Mucosa of stomach (tissue), 1 donor: Measurements from ENCODE around the gene FHL2.

Experiments
- H3K27me3 ChIP-seq: one replicate; pipeline ENCODE4 v1.7.0; 2013; ENCODE audit warnings: mild to moderate bottlenecking, low read length; ENCODE audit not compliant: control insufficient read depth, insufficient read depth
- H3K36me3 ChIP-seq: one replicate; pipeline ENCODE4 v1.7.0; 2013; ENCODE audit warnings: low read length; ENCODE audit not compliant: control insufficient read depth, insufficient read depth
- H3K4me1 ChIP-seq: one replicate; pipeline ENCODE4 v1.7.0; 2013; ENCODE audit warnings: mild to moderate bottlenecking, low read length; ENCODE audit not compliant: control insufficient read depth, insufficient read depth
- H3K4me3 ChIP-seq: one replicate; pipeline ENCODE4 v1.7.0; 2013; ENCODE audit warnings: low read length
- H3K9ac ChIP-seq: one replicate; pipeline ENCODE4 v1.7.0; 2013; ENCODE audit warnings: mild to moderate bottlenecking, low read length, moderate library complexity
- H3K9me3 ChIP-seq: one replicate; pipeline ENCODE4 v1.7.0; 2013; ENCODE audit warnings: mild to moderate bottlenecking, low read length, moderate library complexity; ENCODE audit not compliant: control insufficient read depth
- donor health status: Pancreatic carcinoma.

Gene FHL2

GRCh38 chr2:105369777-105370690 lies 28.8 kb downstream of the FHL2 start:
- Histone ChIP-seq H3K4me3 (no peak overlapping the region), H3K4me1 (peaks cover 57% of the 10 kb centered on the region), H3K9ac (no peak overlapping the region), H3K27me3 (no peaks in the 10 kb centered on the region), H3K36me3 (peaks cover 25% of the 10 kb centered on the region), H3K9me3 (no peaks in the 10 kb centered on the region)

DNA sequence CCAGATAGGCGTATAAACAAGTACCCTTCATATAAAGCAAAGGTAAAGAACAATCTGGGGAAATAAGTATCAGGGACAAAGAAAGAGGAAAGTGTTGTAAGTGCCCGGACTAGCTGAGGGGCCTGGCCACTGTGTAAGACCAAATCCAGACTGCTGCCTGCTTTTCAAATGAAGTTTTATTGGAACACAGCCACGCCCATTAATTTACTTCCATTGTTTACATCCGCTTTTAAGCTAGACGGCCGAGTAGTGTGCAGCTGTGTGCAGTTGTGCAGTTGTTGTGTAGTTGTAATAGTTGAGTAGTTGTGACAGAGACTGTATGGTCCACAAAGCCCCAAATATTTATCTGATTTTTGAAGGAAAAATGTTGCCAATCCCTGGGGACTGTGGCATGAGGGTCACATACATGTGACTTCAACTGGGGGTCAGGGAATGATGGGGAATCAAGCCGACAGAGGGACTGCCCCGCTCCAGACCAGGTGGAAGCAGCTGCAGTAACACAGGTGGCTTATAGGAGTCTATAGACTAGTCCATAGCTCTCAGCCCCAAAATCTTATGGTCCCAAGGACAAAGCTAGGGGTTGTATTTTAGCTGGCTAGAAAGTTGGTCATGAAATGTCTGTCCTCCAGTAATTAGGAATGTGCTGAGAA lies 30.0 kb downstream of the FHL2 start:
- H3K4me3 ChIP-seq: no peak overlapping the region
- H3K9ac ChIP-seq: no peak overlapping the region
- peaks cover 30% of the 10 kb centered on the region for H3K36me3 ChIP-seq
- peaks cover 45% of the 10 kb centered on the region for H3K4me1 ChIP-seq
- H3K9me3 ChIP-seq: no peaks in the 10 kb centered on the region
- H3K27me3 ChIP-seq: no peaks in the 10 kb centered on the region

DNA sequence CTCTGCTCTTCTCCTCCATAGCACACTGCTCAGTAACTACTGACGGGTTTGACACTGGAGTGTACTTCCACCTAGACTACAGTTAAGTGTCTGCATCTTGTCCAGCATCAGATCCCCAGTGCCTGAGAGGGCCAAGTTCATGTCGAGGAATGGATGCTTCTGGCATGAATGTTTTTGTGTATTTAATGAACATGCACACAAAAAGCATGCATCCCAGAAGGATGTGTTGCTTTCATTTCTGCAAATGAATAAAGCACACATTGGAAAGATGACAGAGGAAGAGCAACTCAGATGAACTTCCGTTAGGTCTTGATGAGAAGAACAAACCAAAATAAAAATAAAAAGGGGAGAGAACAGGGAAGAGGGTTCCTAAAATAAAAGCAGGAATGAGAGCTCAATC lies 33.6 kb downstream of the FHL2 start:
- Histone ChIP-seq H3K4me1 (peaks cover 17% of the 10 kb centered on the region), H3K36me3 (peaks cover 38% of the 10 kb centered on the region), H3K9me3 (no peaks in the 10 kb centered on the region), H3K27me3 (no peaks in the 10 kb centered on the region), H3K4me3 (no peak overlapping the region), H3K9ac (no peak overlapping the region)

DNA sequence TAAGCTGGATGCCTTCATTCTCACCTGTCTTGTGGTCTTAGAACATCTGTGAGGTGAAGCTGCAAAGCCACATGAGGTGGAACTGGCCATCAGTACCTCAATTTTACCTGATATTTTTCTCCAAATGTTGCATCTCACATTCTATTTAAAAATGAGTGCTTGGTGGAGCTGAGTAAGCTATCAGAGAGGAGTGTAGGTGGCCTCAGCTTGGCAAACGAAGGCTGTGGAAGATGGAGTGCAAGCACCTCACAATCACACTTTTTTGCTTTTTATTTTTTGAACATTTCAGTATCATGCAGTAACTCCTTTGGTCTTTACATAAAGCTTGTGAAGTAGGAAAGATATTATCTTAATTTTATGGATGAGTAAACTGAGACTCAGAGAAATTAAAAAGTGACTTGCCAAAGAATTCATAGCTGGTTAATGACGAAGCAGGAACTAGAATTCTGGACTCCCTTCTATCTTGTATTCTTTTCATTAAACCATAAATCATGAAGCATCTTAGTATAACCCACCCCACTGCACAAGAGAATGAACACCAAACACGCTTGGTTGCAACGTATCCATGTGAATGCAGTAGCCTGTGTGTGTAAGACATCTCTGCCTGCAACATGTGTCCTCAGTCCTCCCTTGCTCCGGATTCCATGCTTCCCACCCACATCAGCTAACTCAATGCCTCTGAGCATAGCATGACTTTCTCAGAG lies 34.3 kb downstream of the FHL2 start:
- no peaks in the 10 kb centered on the region for H3K9me3 ChIP-seq
- H3K4me3 ChIP-seq: no peak overlapping the region
- H3K36me3 ChIP-seq: peaks cover 38% of the 10 kb centered on the region
- H3K27me3 ChIP-seq: no peaks in the 10 kb centered on the region
- H3K4me1 ChIP-seq: peaks cover 11% of the 10 kb centered on the region
- H3K9ac ChIP-seq: no peak overlapping the region

DNA sequence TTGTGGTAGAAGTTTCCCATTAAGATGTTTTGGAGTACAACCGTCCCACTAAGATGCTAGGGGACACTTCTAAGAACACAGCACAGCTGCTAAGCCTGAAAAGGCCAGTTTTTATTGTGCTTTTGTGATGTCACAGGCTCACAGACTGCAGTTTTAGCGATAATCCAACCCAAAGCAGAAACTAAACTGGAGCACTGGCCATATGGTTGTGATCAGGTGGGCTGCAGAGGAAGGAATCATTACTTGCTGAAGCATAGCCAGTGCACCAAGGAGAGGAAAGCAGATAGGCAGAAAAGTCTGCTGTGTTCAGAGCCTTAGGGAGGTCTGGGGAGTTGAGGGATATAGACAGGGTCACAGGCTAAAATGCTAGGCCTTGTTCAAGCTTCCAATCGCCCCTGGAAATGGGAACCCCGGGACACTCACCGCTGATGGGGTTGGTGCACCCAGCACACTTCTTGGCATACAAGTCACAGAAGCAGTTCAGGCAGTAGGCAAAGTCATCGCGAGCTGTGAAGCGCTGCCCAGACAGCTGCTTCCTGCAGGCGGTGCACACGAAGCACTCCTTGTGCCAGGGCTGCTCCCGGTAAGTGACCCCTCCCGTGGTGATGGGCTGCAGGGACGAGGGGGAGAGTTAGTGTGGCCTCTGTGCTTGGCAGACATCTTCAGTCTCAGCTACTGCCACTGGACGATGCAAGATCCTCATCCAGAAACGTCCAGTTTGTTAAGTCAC lies 35.8 kb downstream of the FHL2 start:
- Histone ChIP-seq H3K9me3 (no peaks in the 10 kb centered on the region), H3K4me1 (no peaks in the 10 kb centered on the region), H3K27me3 (no peaks in the 10 kb centered on the region), H3K36me3 (peaks cover 38% of the 10 kb centered on the region), H3K9ac (no peak overlapping the region), H3K4me3 (no peak overlapping the region)

- Histone ChIP-seq H3K36me3 (peaks cover 30% of the 10 kb centered on the region), H3K9ac (no peak overlapping the region), H3K4me1 (no peaks in the 10 kb centered on the region), H3K9me3 (no peaks in the 10 kb centered on the region), H3K4me3 (no peak overlapping the region), H3K27me3 (no peaks in the 10 kb centered on the region)
Measured at GRCh38 chr2:105361102-105361889, 37.6 kb downstream of the FHL2 start.

GRCh38 chr2:105358593-105358992 lies 40.3 kb downstream of the FHL2 start:
- Histone ChIP-seq H3K27me3 (no peaks in the 10 kb centered on the region), H3K4me1 (no peaks in the 10 kb centered on the region), H3K36me3 (peaks cover 24% of the 10 kb centered on the region), H3K9ac (no peak overlapping the region), H3K4me3 (no peak overlapping the region), H3K9me3 (no peaks in the 10 kb centered on the region)

- no peak overlapping the region for H3K4me3 ChIP-seq
- no peaks in the 10 kb centered on the region for H3K27me3 ChIP-seq
- peaks cover 9% of the 10 kb centered on the region for H3K36me3 ChIP-seq
- H3K9ac ChIP-seq: no peak overlapping the region
- H3K4me1 ChIP-seq: no peaks in the 10 kb centered on the region
- no peaks in the 10 kb centered on the region for H3K9me3 ChIP-seq
Measured at GRCh38 chr2:105357122-105357521, 41.7 kb downstream of the FHL2 start.

- H3K4me3 ChIP-seq: no peak overlapping the region
- H3K27me3 ChIP-seq: no peaks in the 10 kb centered on the region
- H3K36me3 ChIP-seq: peaks cover 4% of the 10 kb centered on the region
- H3K9me3 ChIP-seq: no peaks in the 10 kb centered on the region
- H3K9ac ChIP-seq: no peak overlapping the region
- no peaks in the 10 kb centered on the region for H3K4me1 ChIP-seq
Measured at GRCh38 chr2:105344704-105345345, 54.0 kb downstream of the FHL2 start.

- H3K4me1 ChIP-seq: peaks cover 4% of the 10 kb centered on the region
- H3K36me3 ChIP-seq: no peaks in the 10 kb centered on the region
- no peaks in the 10 kb centered on the region for H3K9me3 ChIP-seq
- no peak overlapping the region for H3K9ac ChIP-seq
- H3K27me3 ChIP-seq: no peaks in the 10 kb centered on the region
- H3K4me3 ChIP-seq: no peak overlapping the region
Measured at GRCh38 chr2:105339414-105339813, 59.4 kb downstream of the FHL2 start.

DNA sequence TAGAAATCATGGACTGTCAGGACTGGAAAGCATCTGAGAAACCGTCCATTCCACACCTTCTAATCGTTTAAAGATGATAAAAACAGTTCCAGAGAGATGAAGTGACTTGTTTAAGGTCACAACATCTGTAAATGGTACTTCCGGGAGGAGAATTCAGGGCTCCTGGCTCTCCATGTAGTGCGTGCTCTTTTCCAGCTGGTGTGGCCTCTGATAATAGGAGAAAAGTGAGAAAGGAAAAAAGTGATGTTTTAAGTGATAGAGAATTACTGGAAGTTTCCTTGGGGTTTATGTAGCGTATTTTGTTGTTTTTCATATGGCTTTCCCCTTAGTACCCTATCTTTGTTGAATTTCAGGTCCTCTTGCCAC lies 60.8 kb downstream of the FHL2 start:
- Histone ChIP-seq H3K4me3 (peak overlapping the region; percentile 63), H3K9ac (peak overlapping the region; percentile 89), H3K27me3 (no peaks in the 10 kb centered on the region), H3K36me3 (no peaks in the 10 kb centered on the region), H3K9me3 (no peaks in the 10 kb centered on the region), H3K4me1 (peaks cover 4% of the 10 kb centered on the region)
